Vagina (tissue), 2 donors: Measurements from ENCODE around the gene MGAM2.

Experiments used
- CTCF ChIP-seq, 3 experiments: fragments of 450-650 bp in 2 of 3; fragments of 200-600 bp in 1 of 3; sonication (generic) in 1 of 3; IDR thresholded peaks; one replicate each; pipeline ENCODE4 v1.5.1; 2017 to 2019; ENCODE audit warnings: antibody characterized with exemption in 3 of 3, mild to moderate bottlenecking in 2 of 3, moderate library complexity in 2 of 3
- POLR2AphosphoS5 ChIP-seq, 2 donors: sonication (generic); formaldehyde crosslinking; IDR thresholded peaks; one replicate each; pipeline ENCODE4 v1.9.0; 2017; ENCODE audit warnings: antibody characterized with exemption in 2 of 2, mild to moderate bottlenecking in 2 of 2, low read depth in 1 of 2; ENCODE audit not compliant: insufficient read depth in 1 of 2

- TF ChIP-seq CTCF (IDR thresholded peaks at IDR 0.05) (no peak), POLR2AphosphoS5 (IDR thresholded peaks at IDR 0.05; ENCODE audit: insufficient read depth in 1 of 2, low read depth in 1 of 2) (no peak)
Measured at GRCh38 chr7:142114207-142114606, 2.7 kb downstream of the MGAM2 start.
